Measurements from ENCODE around the gene NR2C1. TPM values are rescaled to one million over a fixed set of nuclear protein-coding genes. Genes with fewer than 3 reads are reported as not detected.

The NR2C1 gene
- total RNA-seq, 1 experiment from 2014 or later = 33.7 TPM

GRCh38 chr12:94990222-94990621, 83.2 kb downstream of the NR2C1 start:
- RAD21 ChIA-PET (ENCODE audit: low non-redundant PET in 1 of 2, low total read pairs in 2 of 2, uncharacterized antibody in 2 of 2, unreplicated experiment in 2 of 2) = no interaction called here
- H3K36me3 ChIP-seq (ENCODE audit: control insufficient read depth in 1 of 2, insufficient read depth in 2 of 2, low read length in 2 of 2) = peaks cover 2 to 6% of the 10 kb centered on the region in 2 experiments; a peak in 2 of 4 replicates
- ATAC-seq = no peak

More at GRCh38 chr12:94990222-94990621, 83.2 kb downstream of the NR2C1 start:
- Histone ChIP-seq H3K27ac (ENCODE audit: low read depth, low read length) (no peak overlapping the region), H3K4me1 (ENCODE audit: control insufficient read depth in 1 of 2, insufficient read depth in 2 of 2, low read length in 2 of 2) (peaks cover 10 to 16% of the 10 kb centered on the region in 2 experiments), H3K79me2 (ENCODE audit: insufficient read depth, low read length) (peaks cover 28% of the 10 kb centered on the region), H3K4me2 (ENCODE audit: low read length) (no peak overlapping the region), H3K9me2 (ENCODE audit: insufficient read depth) (no peaks in the 10 kb centered on the region), H4K20me1 (ENCODE audit: insufficient read depth) (0 out of 2 replicates have a peak, but pooled peaks cover 7% of the 10 kb centered on the region), H3K27me3 (ENCODE audit: insufficient read depth, low read length) (no peaks in the 10 kb centered on the region), H2AFZ (ENCODE audit: low read depth, low read length, poor library complexity, severe bottlenecking) (no peak overlapping the region), H3K9me3 (ENCODE audit: control insufficient read depth in 1 of 2, insufficient read depth in 1 of 2, low read depth in 1 of 2, low read length in 2 of 2) (no peaks in the 10 kb centered on the region), H3K4me3 (replicated peaks in 1 of 2; ENCODE audit: low read depth in 1 of 2, low read length in 2 of 2) (no peak overlapping the region), H3K9ac (ENCODE audit: low read length) (no peak overlapping the region)
- POLR2A ChIA-PET = interaction anchor here (1.3 kb wide), 1 partner anchor 13 kb away, joined by 3 read pairs; the partner anchor contains the start of gene NDUFA12
- no peak for TF ChIP-seq EGR1 (IDR thresholded peaks at IDR 0.05; ENCODE audit: low read depth)
- no peak for TF ChIP-seq POLR2A (IDR thresholded peaks at IDR 0.05; ENCODE audit: borderline replicate concordance, extremely low read depth, insufficient read depth, insufficient read length)
- TF ChIP-seq, protein P1, sequence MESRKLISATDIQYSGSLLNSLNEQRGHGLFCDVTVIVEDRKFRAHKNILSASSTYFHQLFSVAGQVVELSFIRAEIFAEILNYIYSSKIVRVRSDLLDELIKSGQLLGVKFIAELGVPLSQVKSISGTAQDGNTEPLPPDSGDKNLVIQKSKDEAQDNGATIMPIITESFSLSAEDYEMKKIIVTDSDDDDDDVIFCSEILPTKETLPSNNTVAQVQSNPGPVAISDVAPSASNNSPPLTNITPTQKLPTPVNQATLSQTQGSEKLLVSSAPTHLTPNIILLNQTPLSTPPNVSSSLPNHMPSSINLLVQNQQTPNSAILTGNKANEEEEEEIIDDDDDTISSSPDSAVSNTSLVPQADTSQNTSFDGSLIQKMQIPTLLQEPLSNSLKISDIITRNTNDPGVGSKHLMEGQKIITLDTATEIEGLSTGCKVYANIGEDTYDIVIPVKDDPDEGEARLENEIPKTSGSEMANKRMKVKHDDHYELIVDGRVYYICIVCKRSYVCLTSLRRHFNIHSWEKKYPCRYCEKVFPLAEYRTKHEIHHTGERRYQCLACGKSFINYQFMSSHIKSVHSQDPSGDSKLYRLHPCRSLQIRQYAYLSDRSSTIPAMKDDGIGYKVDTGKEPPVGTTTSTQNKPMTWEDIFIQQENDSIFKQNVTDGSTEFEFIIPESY (IDR thresholded peaks at IDR 0.05; ENCODE audit: extremely low read depth, insufficient replicate concordance, low read length) = no peak
- no peak for TF ChIP-seq POLR2AphosphoS5 (IDR thresholded peaks at IDR 0.05; ENCODE audit: low read depth, low read length)
- TF ChIP-seq CTCF (IDR thresholded peaks at IDR 0.05 in 2 of 3, conservative IDR thresholded peaks at IDR 0.05 in 1 of 3; ENCODE audit: borderline replicate concordance in 1 of 3, insufficient read depth in 1 of 3, low read depth in 2 of 3, low read length in 2 of 3) = no peak
- no peak for TF ChIP-seq EZH2 (IDR thresholded peaks at IDR 0.05)
- no peak for TF ChIP-seq SIN3A (IDR thresholded peaks at IDR 0.05; ENCODE audit: low read depth)
- no peak for TF ChIP-seq FOSL1 (IDR thresholded peaks at IDR 0.05; ENCODE audit: low read depth)
- TF ChIP-seq, protein P2, sequence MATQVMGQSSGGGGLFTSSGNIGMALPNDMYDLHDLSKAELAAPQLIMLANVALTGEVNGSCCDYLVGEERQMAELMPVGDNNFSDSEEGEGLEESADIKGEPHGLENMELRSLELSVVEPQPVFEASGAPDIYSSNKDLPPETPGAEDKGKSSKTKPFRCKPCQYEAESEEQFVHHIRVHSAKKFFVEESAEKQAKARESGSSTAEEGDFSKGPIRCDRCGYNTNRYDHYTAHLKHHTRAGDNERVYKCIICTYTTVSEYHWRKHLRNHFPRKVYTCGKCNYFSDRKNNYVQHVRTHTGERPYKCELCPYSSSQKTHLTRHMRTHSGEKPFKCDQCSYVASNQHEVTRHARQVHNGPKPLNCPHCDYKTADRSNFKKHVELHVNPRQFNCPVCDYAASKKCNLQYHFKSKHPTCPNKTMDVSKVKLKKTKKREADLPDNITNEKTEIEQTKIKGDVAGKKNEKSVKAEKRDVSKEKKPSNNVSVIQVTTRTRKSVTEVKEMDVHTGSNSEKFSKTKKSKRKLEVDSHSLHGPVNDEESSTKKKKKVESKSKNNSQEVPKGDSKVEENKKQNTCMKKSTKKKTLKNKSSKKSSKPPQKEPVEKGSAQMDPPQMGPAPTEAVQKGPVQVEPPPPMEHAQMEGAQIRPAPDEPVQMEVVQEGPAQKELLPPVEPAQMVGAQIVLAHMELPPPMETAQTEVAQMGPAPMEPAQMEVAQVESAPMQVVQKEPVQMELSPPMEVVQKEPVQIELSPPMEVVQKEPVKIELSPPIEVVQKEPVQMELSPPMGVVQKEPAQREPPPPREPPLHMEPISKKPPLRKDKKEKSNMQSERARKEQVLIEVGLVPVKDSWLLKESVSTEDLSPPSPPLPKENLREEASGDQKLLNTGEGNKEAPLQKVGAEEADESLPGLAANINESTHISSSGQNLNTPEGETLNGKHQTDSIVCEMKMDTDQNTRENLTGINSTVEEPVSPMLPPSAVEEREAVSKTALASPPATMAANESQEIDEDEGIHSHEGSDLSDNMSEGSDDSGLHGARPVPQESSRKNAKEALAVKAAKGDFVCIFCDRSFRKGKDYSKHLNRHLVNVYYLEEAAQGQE (IDR thresholded peaks at IDR 0.05; ENCODE audit: low read depth) = no peak
- no peak for TF ChIP-seq MAX (IDR thresholded peaks at IDR 0.05)
- no peak for DNase-seq (ENCODE audit: low read depth, low spot score)
- intact Hi-C loops (cut with micrococcal nuclease) = no loop called here
- CTCF ChIA-PET = no interaction called here
- no TSS peak for BruUV-seq (replicated peaks)
